GM12878 (cell line): ENCODE measurements around the gene ZMIZ1. TPM values are rescaled to one million over a fixed set of nuclear protein-coding genes. Genes with fewer than 3 reads are reported as not detected.

ENCODE experiments used
- ATAC-seq: fragments of 200-7000 bp; cut with Tn5 transposase; 3 replicates; pipeline ENCODE4 v1.9.1; 2020; ENCODE audit warnings: mild to moderate bottlenecking, moderate library complexity
- BruUV-seq: library from RNA; stranded (reverse); fragments of 400-500 nt; replicated peaks from 2 replicates; lab custom pipeline; 2021; lab: Mats Ljungman, UMichigan
- CTCF ChIA-PET: fragments of 300-600 bp; sonication (Branson Sonifier 250); formaldehyde crosslinking; extraction: SDS; loops from one replicate; lab custom pipeline; 2021; ENCODE audit warnings: inconsistent platforms; lab: Yijun Ruan, JAX
- POLR2A ChIA-PET: fragments of 350-600 bp; formaldehyde crosslinking; extraction: SDS; loops from one replicate; lab custom pipeline; 2021; ENCODE audit warnings: inconsistent platforms; lab: Charles Lee
- RAD21 ChIA-PET: fragments of 300-600 bp; sonication (Branson Sonifier 250); formaldehyde crosslinking; loops from one replicate; lab custom pipeline; 2023; ENCODE audit warnings: antibody characterized with exemption; ENCODE audit not compliant: unreplicated experiment; lab: Charles Lee
- SMC1A ChIA-PET: fragments of 300-600 bp; sonication (Branson Sonifier 250); formaldehyde crosslinking; loops from one replicate; lab custom pipeline; 2023; ENCODE audit not compliant: unreplicated experiment, uncharacterized antibody; lab: Charles Lee
- DNase-seq: peaks from one replicate; pipeline ENCODE4 v3.0.0-alpha.2; 2011; ENCODE audit warnings: low read depth, low spot score
- FAIRE-seq: peaks from 3 replicates; lab custom pipeline; 2011; peaks lifted over from hg19 to GRCh38; lab: Jason Lieb, UNC
- H2AFZ ChIP-seq: 2 replicates; pipeline ENCODE4 v1.6.0; 2011; ENCODE audit warnings: low read depth, low read length, control low read depth; ENCODE audit not compliant: control insufficient read depth
- H3K27ac ChIP-seq: 2 replicates; pipeline ENCODE4 v1.5.1; 2011; ENCODE audit warnings: control low read depth; ENCODE audit not compliant: control insufficient read depth, insufficient read depth
- H3K27me3 ChIP-seq, 2 experiments: replicated peaks in 1 of 2; 2 replicates each; pipeline versions ENCODE4 v1.6.0 to v1.6.1; 2011; ENCODE audit warnings: low read length in 1 of 2; ENCODE audit not compliant: control insufficient read depth in 2 of 2, insufficient read depth in 2 of 2
- H3K36me3 ChIP-seq, 2 experiments: 2 replicates each; pipeline ENCODE4 v1.5.1; 2011; ENCODE audit warnings: low read length in 1 of 2; ENCODE audit not compliant: control insufficient read depth in 2 of 2, insufficient read depth in 2 of 2
- H3K4me1 ChIP-seq: 2 replicates; pipeline ENCODE4 v1.6.1; 2011; ENCODE audit warnings: mild to moderate bottlenecking, low read length, moderate library complexity, mixed read lengths; ENCODE audit not compliant: control insufficient read depth, insufficient read depth
- H3K4me2 ChIP-seq: 2 replicates; pipeline ENCODE4 v1.6.0; 2011; ENCODE audit warnings: control low read depth; ENCODE audit not compliant: control insufficient read depth, insufficient read depth
- H3K4me3 ChIP-seq: fragments of 200-600 bp; sonication (generic); 2 replicates; pipeline ENCODE4 v1.5.1; 2016
- H3K79me2 ChIP-seq: 2 replicates; pipeline ENCODE4 v1.6.0; 2011; ENCODE audit warnings: low read length; ENCODE audit not compliant: control insufficient read depth, insufficient read depth
- H3K9ac ChIP-seq: 2 replicates; pipeline ENCODE4 v1.8.0; 2011; ENCODE audit warnings: low read length, control low read depth, mixed read lengths; ENCODE audit not compliant: control insufficient read depth, insufficient read depth
- H3K9me3 ChIP-seq: replicated peaks from 3 replicates; pipeline ENCODE4 v1.5.1; 2011; ENCODE audit warnings: mild to moderate bottlenecking, low read length; ENCODE audit not compliant: control insufficient read depth, insufficient read depth
- H4K20me1 ChIP-seq: 2 replicates; pipeline ENCODE4 v1.6.0; 2011; ENCODE audit not compliant: control insufficient read depth, insufficient read depth
- BCL11A ChIP-seq: IDR thresholded peaks from 2 replicates; pipeline ENCODE4 v1.6.1; 2011; ENCODE audit warnings: low read depth, low read length
- CBX5 ChIP-seq: sonication (generic); IDR thresholded peaks from 2 replicates; pipeline ENCODE4 v1.6.1; 2016; ENCODE audit warnings: low read depth, moderate library complexity, mild to moderate bottlenecking, inconsistent platforms
- EP300 ChIP-seq, 2 experiments: fragments of 150-350 bp in 1 of 2; IDR thresholded peaks; 2 replicates each; pipeline ENCODE4 v1.6.1; 2011 to 2012; ENCODE audit warnings: low read depth in 2 of 2, low read length in 2 of 2, borderline replicate concordance in 1 of 2, improper control_type of control experiment in 1 of 2, inconsistent platforms in 1 of 2; ENCODE audit not compliant: control insufficient read depth in 1 of 2
- ESRRA ChIP-seq: IDR thresholded peaks from 2 replicates; pipeline ENCODE4 v1.6.1; 2012; ENCODE audit warnings: mild to moderate bottlenecking, low read length, improper control_type of control experiment
- MEF2B ChIP-seq: fragments of 450-650 bp; IDR thresholded peaks from 2 replicates; pipeline ENCODE4 v1.6.1; 2018; ENCODE audit warnings: mild to moderate bottlenecking, moderate library complexity; ENCODE audit not compliant: partially characterized antibody, poor library complexity, severe bottlenecking
- MTA2 ChIP-seq: fragments of 450-650 bp; IDR thresholded peaks from 2 replicates; pipeline ENCODE4 v1.6.1; 2016; ENCODE audit warnings: low read depth, mild to moderate bottlenecking, moderate library complexity
- POLR2AphosphoS5 ChIP-seq: IDR thresholded peaks from 2 replicates; pipeline ENCODE4 v1.6.1; 2011; ENCODE audit warnings: mild to moderate bottlenecking, low read length, inconsistent platforms
- POU2F2 ChIP-seq: IDR thresholded peaks from 3 replicates; pipeline ENCODE4 v1.6.1; 2011; ENCODE audit warnings: low read depth, mild to moderate bottlenecking, low read length, borderline replicate concordance
- RB1 ChIP-seq: fragments of 450-650 bp; formaldehyde crosslinking; IDR thresholded peaks from 2 replicates; pipeline ENCODE4 v1.6.1; 2017; ENCODE audit warnings: mild to moderate bottlenecking, borderline replicate concordance
- SREBF1 ChIP-seq: IDR thresholded peaks from 2 replicates; pipeline ENCODE4 v1.6.1; 2012; ENCODE audit warnings: mild to moderate bottlenecking, low read length
- SUPT20H ChIP-seq: IDR thresholded peaks from 2 replicates; pipeline ENCODE4 v1.6.1; 2011; ENCODE audit warnings: low read depth, mild to moderate bottlenecking, low read length, moderate library complexity, borderline replicate concordance; ENCODE audit not compliant: control insufficient read depth
- WRNIP1 ChIP-seq: IDR thresholded peaks from 2 replicates; pipeline ENCODE4 v1.6.1; 2011; ENCODE audit warnings: low read depth, low read length, improper control_type of control experiment, borderline replicate concordance
- ZNF24 ChIP-seq: fragments of 450-650 bp; IDR thresholded peaks from 2 replicates; pipeline ENCODE4 v1.6.1; 2017; ENCODE audit warnings: antibody characterized with exemption, mild to moderate bottlenecking
- WGBS: methylation state at CpG from one replicate; pipeline ENCODE4 v1.1.6; 2016; ENCODE audit warnings: low lambda C conversion rate; ENCODE audit not compliant: insufficient replicate concordance, insufficient coverage; ENCODE audit errors: missing lambda C conversion rate; 5-methylcytosine and 5-hydroxymethylcytosine counted together
- in situ Hi-C: fragments of 300-500 bp; cut with MboI; formaldehyde crosslinking; loops from 9 replicates; pipeline ENCODE4 v1.14.3; 2018; ENCODE audit warnings: mixed read lengths
- intact Hi-C: fragments of 100-400 bp; cut with micrococcal nuclease; formaldehyde crosslinking; loops from one replicate; pipeline ENCODE4 v1.14.2; 2022; ENCODE audit not compliant: unreplicated experiment
- polyA plus RNA-seq, 11 experiments: library from polyadenylated mRNA; depleted of rRNA in 4 of 11; unstranded in 6 of 11; stranded (reverse) in 5 of 11; fragments of >200 nt; fragmentation: Nextera tagmentation in 4 of 11; fragmentation: Illumina TruSeq in 1 of 11; extraction: Ambion mirVana in 4 of 11; extraction: Trizol in 1 of 11; gene quantifications; 1 replicate in 1 of 11; 2 replicates in 10 of 11; pipeline versions ENCODE4 v1.2.1 to v1.2.3, GENCODE V29; 2011 to 2016; ENCODE audit warnings: inconsistent platforms in 2 of 11, missing spikeins in 2 of 11, low read depth in 1 of 11
- total RNA-seq, 4 experiments: library from RNA; depleted of rRNA in 3 of 4; stranded (reverse); fragments of >200 nt in 3 of 4; fragmentation: Illumina TruSeq in 1 of 4; extraction: Trizol in 1 of 4; gene quantifications; 2 replicates each; pipeline versions ENCODE4 v1.2.1 to v1.2.3, GENCODE V29; 2013 to 2021
- TF ChIP-seq, protein P1 (sequence below): fragments of 450-650 bp; IDR thresholded peaks from 2 replicates; pipeline ENCODE4 v1.6.1; 2018; ENCODE audit warnings: mild to moderate bottlenecking, low read depth, moderate library complexity; ENCODE audit not compliant: partially characterized antibody
- TF ChIP-seq, protein P2 (sequence below): IDR thresholded peaks from 2 replicates; pipeline ENCODE4 v1.6.1; 2011; ENCODE audit warnings: borderline replicate concordance, low read depth, mild to moderate bottlenecking, moderate library complexity, low read length; ENCODE audit not compliant: insufficient read depth, poor library complexity, severe bottlenecking
- TF ChIP-seq, protein P3 (sequence below), 3 experiments: IDR thresholded peaks in 2 of 3; conservative IDR thresholded peaks in 1 of 3; 2 replicates each; pipeline ENCODE4 v1.5.1; 2011; ENCODE audit warnings: low read depth in 3 of 3, low read length in 3 of 3, mild to moderate bottlenecking in 3 of 3, control low read depth in 2 of 3, moderate library complexity in 2 of 3, inconsistent platforms in 1 of 3, mixed read lengths in 1 of 3; ENCODE audit not compliant: control insufficient read depth in 2 of 3, insufficient read depth in 1 of 3; ENCODE audit errors: extremely low read depth in 1 of 3

ZMIZ1 gene
- total and polyA plus RNA-seq, 10 of the 15 experiments (the other 5 are each of a cell fraction or from before 2014, with no cell fraction given): 3.1 to 82.3 (median 14.9) TPM

DNA sequence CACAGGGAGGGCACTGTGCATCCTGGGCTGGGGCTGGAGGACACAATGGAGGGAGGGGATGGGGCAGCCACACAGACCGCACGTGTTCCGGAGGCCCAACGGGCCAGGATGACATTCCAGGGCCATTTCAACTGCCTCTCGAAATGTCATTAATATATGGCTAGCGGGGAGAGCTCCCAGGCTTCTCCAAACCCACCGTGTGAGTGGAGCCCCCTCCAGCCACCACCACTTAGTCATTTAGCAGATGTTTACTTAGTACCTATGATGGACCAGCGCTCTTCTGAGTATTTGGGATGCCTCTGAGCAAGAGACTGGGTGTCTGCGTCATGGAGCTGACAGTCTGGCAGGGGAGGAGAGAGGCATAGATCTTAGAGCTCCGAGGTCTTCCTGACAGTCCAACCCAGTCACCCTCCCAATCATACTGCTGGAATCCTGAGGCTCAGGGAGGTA is 107.3 kb downstream of the ZMIZ1 start:
- Histone ChIP-seq H3K4me3 (no peak overlapping the region), H3K79me2 (no peaks in the 10 kb centered on the region), H3K27me3 (no peaks in the 10 kb centered on the region), H4K20me1 (no peaks in the 10 kb centered on the region), H3K36me3 (no peaks in the 10 kb centered on the region), H3K4me1 (peaks cover 8% of the 10 kb centered on the region), H3K27ac (no peak overlapping the region), H3K4me2 (no peak overlapping the region), H2AFZ (no peak overlapping the region), H3K9me3 (no peaks in the 10 kb centered on the region), H3K9ac (no peak overlapping the region)
- RAD21 ChIA-PET: no interaction called here
- CTCF ChIA-PET: interaction anchor here (1.5 kb wide), 1 partner anchor 20 kb away, joined by 3 read pairs; no protein-coding TSS in a partner anchor
- POLR2A ChIA-PET: no interaction called here
- SMC1A ChIA-PET: no interaction called here
- ATAC-seq (no peak), DNase-seq (no peak), FAIRE-seq (no peak)
- 39% methylated on average over 10 of the region's 10 CpGs for WGBS
- intact Hi-C loops (loop anchor here (5.0 kb wide), 1 partner anchor 109 kb away; the partner anchor contains the start of gene ZMIZ1), in situ Hi-C loops (no loop called here)
- BruUV-seq: no TSS peak
- no peak for TF ChIP-seq SUPT20H
- TF ChIP-seq, protein P1, sequence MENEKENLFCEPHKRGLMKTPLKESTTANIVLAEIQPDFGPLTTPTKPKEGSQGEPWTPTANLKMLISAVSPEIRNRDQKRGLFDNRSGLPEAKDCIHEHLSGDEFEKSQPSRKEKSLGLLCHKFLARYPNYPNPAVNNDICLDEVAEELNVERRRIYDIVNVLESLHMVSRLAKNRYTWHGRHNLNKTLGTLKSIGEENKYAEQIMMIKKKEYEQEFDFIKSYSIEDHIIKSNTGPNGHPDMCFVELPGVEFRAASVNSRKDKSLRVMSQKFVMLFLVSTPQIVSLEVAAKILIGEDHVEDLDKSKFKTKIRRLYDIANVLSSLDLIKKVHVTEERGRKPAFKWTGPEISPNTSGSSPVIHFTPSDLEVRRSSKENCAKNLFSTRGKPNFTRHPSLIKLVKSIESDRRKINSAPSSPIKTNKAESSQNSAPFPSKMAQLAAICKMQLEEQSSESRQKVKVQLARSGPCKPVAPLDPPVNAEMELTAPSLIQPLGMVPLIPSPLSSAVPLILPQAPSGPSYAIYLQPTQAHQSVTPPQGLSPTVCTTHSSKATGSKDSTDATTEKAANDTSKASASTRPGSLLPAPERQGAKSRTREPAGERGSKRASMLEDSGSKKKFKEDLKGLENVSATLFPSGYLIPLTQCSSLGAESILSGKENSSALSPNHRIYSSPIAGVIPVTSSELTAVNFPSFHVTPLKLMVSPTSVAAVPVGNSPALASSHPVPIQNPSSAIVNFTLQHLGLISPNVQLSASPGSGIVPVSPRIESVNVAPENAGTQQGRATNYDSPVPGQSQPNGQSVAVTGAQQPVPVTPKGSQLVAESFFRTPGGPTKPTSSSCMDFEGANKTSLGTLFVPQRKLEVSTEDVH: no peak
- TF ChIP-seq, protein P2, sequence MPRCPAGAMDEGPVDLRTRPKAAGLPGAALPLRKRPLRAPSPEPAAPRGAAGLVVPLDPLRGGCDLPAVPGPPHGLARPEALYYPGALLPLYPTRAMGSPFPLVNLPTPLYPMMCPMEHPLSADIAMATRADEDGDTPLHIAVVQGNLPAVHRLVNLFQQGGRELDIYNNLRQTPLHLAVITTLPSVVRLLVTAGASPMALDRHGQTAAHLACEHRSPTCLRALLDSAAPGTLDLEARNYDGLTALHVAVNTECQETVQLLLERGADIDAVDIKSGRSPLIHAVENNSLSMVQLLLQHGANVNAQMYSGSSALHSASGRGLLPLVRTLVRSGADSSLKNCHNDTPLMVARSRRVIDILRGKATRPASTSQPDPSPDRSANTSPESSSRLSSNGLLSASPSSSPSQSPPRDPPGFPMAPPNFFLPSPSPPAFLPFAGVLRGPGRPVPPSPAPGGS: no peak
- no peak for TF ChIP-seq POLR2AphosphoS5
- no peak for TF ChIP-seq ESRRA
- TF ChIP-seq, protein P3, sequence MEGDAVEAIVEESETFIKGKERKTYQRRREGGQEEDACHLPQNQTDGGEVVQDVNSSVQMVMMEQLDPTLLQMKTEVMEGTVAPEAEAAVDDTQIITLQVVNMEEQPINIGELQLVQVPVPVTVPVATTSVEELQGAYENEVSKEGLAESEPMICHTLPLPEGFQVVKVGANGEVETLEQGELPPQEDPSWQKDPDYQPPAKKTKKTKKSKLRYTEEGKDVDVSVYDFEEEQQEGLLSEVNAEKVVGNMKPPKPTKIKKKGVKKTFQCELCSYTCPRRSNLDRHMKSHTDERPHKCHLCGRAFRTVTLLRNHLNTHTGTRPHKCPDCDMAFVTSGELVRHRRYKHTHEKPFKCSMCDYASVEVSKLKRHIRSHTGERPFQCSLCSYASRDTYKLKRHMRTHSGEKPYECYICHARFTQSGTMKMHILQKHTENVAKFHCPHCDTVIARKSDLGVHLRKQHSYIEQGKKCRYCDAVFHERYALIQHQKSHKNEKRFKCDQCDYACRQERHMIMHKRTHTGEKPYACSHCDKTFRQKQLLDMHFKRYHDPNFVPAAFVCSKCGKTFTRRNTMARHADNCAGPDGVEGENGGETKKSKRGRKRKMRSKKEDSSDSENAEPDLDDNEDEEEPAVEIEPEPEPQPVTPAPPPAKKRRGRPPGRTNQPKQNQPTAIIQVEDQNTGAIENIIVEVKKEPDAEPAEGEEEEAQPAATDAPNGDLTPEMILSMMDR (IDR thresholded peaks at IDR 0.05 in 2 of 3, conservative IDR thresholded peaks at IDR 0.05 in 1 of 3; ENCODE audit: control insufficient read depth in 2 of 3, extremely low read depth in 1 of 3, insufficient read depth in 1 of 3, low read depth in 3 of 3, low read length in 3 of 3): no peak
- TF ChIP-seq RB1: no peak
- no peak for TF ChIP-seq POU2F2
- no peak for TF ChIP-seq CBX5
- TF ChIP-seq WRNIP1: no peak
- TF ChIP-seq EP300 (IDR thresholded peaks at IDR 0.05; ENCODE audit: borderline replicate concordance in 1 of 2, control insufficient read depth in 1 of 2, low read depth in 2 of 2, low read length in 2 of 2): no peak
- TF ChIP-seq BCL11A: no peak
- no peak for TF ChIP-seq ZNF24
- no peak for TF ChIP-seq MEF2B
- no peak for TF ChIP-seq MTA2
- no peak for TF ChIP-seq SREBF1
